NCI-H774 (cell line): ENCODE results near the gene SMOC2.

ENCODE experiments used
- DNase-seq: peaks from one replicate; lab custom pipeline; 2025; lab: John Stamatoyannopoulos, UW

The SMOC2 gene

GRCh38 chr6:168485818-168486217 lies 44.8 kb downstream of the SMOC2 start:
- no peak for DNase-seq

GRCh38 chr6:168490757-168491156 lies 49.8 kb downstream of the SMOC2 start:
- no peak for DNase-seq

- no peak for DNase-seq
Observed at GRCh38 chr6:168493976-168494375, 53.0 kb downstream of the SMOC2 start.

GRCh38 chr6:168494726-168495125 lies 53.7 kb downstream of the SMOC2 start:
- DNase-seq: no peak

GRCh38 chr6:168495133-168495532 lies 54.1 kb downstream of the SMOC2 start:
- no peak for DNase-seq

GRCh38 chr6:168495636-168496035 lies 54.7 kb downstream of the SMOC2 start:
- DNase-seq: no peak

- no peak for DNase-seq
Observed at GRCh38 chr6:168496139-168496996, 55.4 kb downstream of the SMOC2 start.

GRCh38 chr6:168496997-168497331 lies 56.0 kb downstream of the SMOC2 start:
- DNase-seq: no peak

GRCh38 chr6:168497381-168497780 lies 56.4 kb downstream of the SMOC2 start:
- no peak for DNase-seq

- no peak for DNase-seq
Observed at GRCh38 chr6:168498161-168498843, 57.3 kb downstream of the SMOC2 start.

GRCh38 chr6:168499045-168499650 lies 58.2 kb downstream of the SMOC2 start:
- DNase-seq: no peak

- DNase-seq: no peak
Observed at GRCh38 chr6:168500519-168500918, 59.5 kb downstream of the SMOC2 start.

GRCh38 chr6:168501561-168501960 lies 60.6 kb downstream of the SMOC2 start:
- no peak for DNase-seq

GRCh38 chr6:168504366-168504765 lies 63.4 kb downstream of the SMOC2 start:
- no peak for DNase-seq

GRCh38 chr6:168506460-168506859 lies 65.5 kb downstream of the SMOC2 start:
- peak; percentile 87 for DNase-seq

GRCh38 chr6:168507297-168507696 lies 66.3 kb downstream of the SMOC2 start:
- DNase-seq: peak; percentile 38

GRCh38 chr6:168507730-168508129 lies 66.7 kb downstream of the SMOC2 start:
- DNase-seq: peak; percentile 38

GRCh38 chr6:168508903-168509302 lies 67.9 kb downstream of the SMOC2 start:
- no peak for DNase-seq

- DNase-seq: no peak
Observed at GRCh38 chr6:168513766-168514165, 72.8 kb downstream of the SMOC2 start.

- no peak for DNase-seq
Observed at GRCh38 chr6:168514216-168514615, 73.2 kb downstream of the SMOC2 start.

GRCh38 chr6:168515376-168515775 lies 74.4 kb downstream of the SMOC2 start:
- no peak for DNase-seq

GRCh38 chr6:168516944-168517741 lies 76.2 kb downstream of the SMOC2 start:
- no peak for DNase-seq
